H9 (cell line): ENCODE results near the gene PLEKHA8. TPM values are rescaled to one million over a fixed set of nuclear protein-coding genes. Genes with fewer than 3 reads are reported as not detected.

Source experiments
- DNase-seq: peaks from one replicate; pipeline ENCODE4 v3.0.0-alpha.2; 2017
- H2AFZ ChIP-seq: one replicate; pipeline ENCODE4 v1.6.1; 2013; ENCODE audit warnings: mild to moderate bottlenecking, low read length, control low read depth, moderate library complexity
- H2AK5ac ChIP-seq: 2 replicates; pipeline ENCODE4 v1.6.1; 2013; ENCODE audit warnings: low read length, control low read depth, mixed read lengths; ENCODE audit not compliant: insufficient read length
- H2BK120ac ChIP-seq: one replicate; pipeline ENCODE4 v1.6.1; 2013; ENCODE audit warnings: low read depth, mild to moderate bottlenecking, low read length, control low read depth, inconsistent platforms; ENCODE audit not compliant: poor library complexity, severe bottlenecking
- H2BK12ac ChIP-seq: 2 replicates; pipeline ENCODE4 v1.6.1; 2013; ENCODE audit warnings: low read length, control low read depth, mixed read lengths, low read depth; ENCODE audit not compliant: insufficient read length
- H2BK15ac ChIP-seq: 2 replicates; pipeline ENCODE4 v1.6.1; 2013; ENCODE audit warnings: low read depth, low read length, control low read depth
- H2BK20ac ChIP-seq: one replicate; pipeline ENCODE4 v1.6.1; 2013; ENCODE audit warnings: low read depth, mild to moderate bottlenecking, low read length, control low read depth, inconsistent platforms; ENCODE audit not compliant: poor library complexity, severe bottlenecking
- H2BK5ac ChIP-seq: 2 replicates; pipeline ENCODE4 v1.6.1; 2013; ENCODE audit warnings: low read length, control low read depth, mixed read lengths; ENCODE audit not compliant: insufficient read length
- H3K14ac ChIP-seq: 2 replicates; pipeline ENCODE4 v1.6.1; 2013; ENCODE audit warnings: low read length, control low read depth; ENCODE audit not compliant: insufficient read depth
- H3K18ac ChIP-seq: 2 replicates; pipeline ENCODE4 v1.6.1; 2013; ENCODE audit warnings: low read depth, mild to moderate bottlenecking, mixed read lengths, low read length, control low read depth; ENCODE audit not compliant: insufficient read length
- H3K23ac ChIP-seq: 2 replicates; pipeline ENCODE4 v1.6.1; 2013; ENCODE audit warnings: low read length, control low read depth, mixed read lengths, low read depth; ENCODE audit not compliant: insufficient read length
- H3K23me2 ChIP-seq: 2 replicates; pipeline ENCODE4 v1.6.1; 2013; ENCODE audit warnings: low read depth, mild to moderate bottlenecking, mixed read lengths, low read length, control low read depth; ENCODE audit not compliant: insufficient read length, poor library complexity, severe bottlenecking
- H3K27ac ChIP-seq: 2 replicates; pipeline ENCODE4 v1.5.1; 2013; ENCODE audit warnings: low read length, control low read depth, mixed read lengths, low read depth; ENCODE audit not compliant: insufficient read length
- H3K27me3 ChIP-seq: 2 replicates; pipeline ENCODE4 v1.6.1; 2013; ENCODE audit warnings: low read length, control low read depth, inconsistent platforms; ENCODE audit not compliant: insufficient read depth
- H3K4ac ChIP-seq: 2 replicates; pipeline ENCODE4 v1.6.1; 2013; ENCODE audit warnings: low read depth, mild to moderate bottlenecking, control low read depth, inconsistent platforms, low read length, moderate library complexity
- H3K4me1 ChIP-seq: 2 replicates; pipeline ENCODE4 v1.6.1; 2013; ENCODE audit warnings: low read length, control low read depth, inconsistent platforms; ENCODE audit not compliant: insufficient read depth
- H3K4me2 ChIP-seq: 2 replicates; pipeline ENCODE4 v1.6.1; 2013; ENCODE audit warnings: low read length, control low read depth, mixed read lengths; ENCODE audit not compliant: insufficient read length, insufficient read depth
- H3K56ac ChIP-seq: 2 replicates; pipeline ENCODE4 v1.6.1; 2013; ENCODE audit warnings: low read depth, mild to moderate bottlenecking, mixed read lengths, low read length, control low read depth; ENCODE audit not compliant: insufficient read length
- H3K79me1 ChIP-seq: 2 replicates; pipeline ENCODE4 v1.6.1; 2013; ENCODE audit warnings: low read depth, mild to moderate bottlenecking, moderate library complexity, low read length, control low read depth, inconsistent platforms; ENCODE audit not compliant: insufficient read depth, poor library complexity, severe bottlenecking
- H3K79me2 ChIP-seq: 2 replicates; pipeline ENCODE4 v1.6.1; 2013; ENCODE audit warnings: low read length, control low read depth, inconsistent platforms; ENCODE audit not compliant: insufficient read depth
- H3K9ac ChIP-seq: 2 replicates; pipeline ENCODE4 v1.6.1; 2013; ENCODE audit warnings: low read length, control low read depth, mixed read lengths; ENCODE audit not compliant: insufficient read length; ENCODE audit errors: extremely low read depth
- H3K9me3 ChIP-seq: one replicate; pipeline ENCODE4 v1.6.1; 2013; ENCODE audit warnings: low read depth, low read length, inconsistent platforms; ENCODE audit not compliant: control insufficient read depth
- H3T11ph ChIP-seq: one replicate; pipeline ENCODE4 v1.6.1; 2013; ENCODE audit warnings: mild to moderate bottlenecking, low read length, control low read depth, inconsistent platforms
- H4K20me1 ChIP-seq: one replicate; pipeline ENCODE4 v1.6.1; 2013; ENCODE audit not compliant: control insufficient read depth, insufficient read length, insufficient read depth
- H4K5ac ChIP-seq: 2 replicates; pipeline ENCODE4 v1.6.1; 2013; ENCODE audit warnings: low read depth, mild to moderate bottlenecking, mixed read lengths, low read length, control low read depth; ENCODE audit not compliant: insufficient read length
- H4K8ac ChIP-seq: replicated peaks from 2 replicates; pipeline ENCODE4 v1.6.1; 2013; ENCODE audit warnings: low read length, control low read depth, mixed read lengths, low read depth; ENCODE audit not compliant: insufficient read length
- H4K91ac ChIP-seq: 2 replicates; pipeline ENCODE4 v1.6.1; 2013; ENCODE audit warnings: low read depth, mild to moderate bottlenecking, moderate library complexity, mixed read lengths, low read length, control low read depth; ENCODE audit not compliant: insufficient read length
- H3K27ac Mint-ChIP-seq, 3 experiments: 2 replicates in 2 of 3; 3 replicates in 1 of 3; pipeline ENCODE4 v1.8.0; 2020 to 2021; ENCODE audit warnings: mixed read lengths in 3 of 3, mild to moderate bottlenecking in 1 of 3, moderate library complexity in 1 of 3
- H3K27me3 Mint-ChIP-seq: 2 replicates; pipeline ENCODE4 v1.8.0; 2021; ENCODE audit warnings: low read depth, mild to moderate bottlenecking, moderate library complexity, mixed read lengths
- H3K36me3 Mint-ChIP-seq, 3 experiments: 2 replicates in 2 of 3; 3 replicates in 1 of 3; pipeline ENCODE4 v1.8.0; 2020 to 2021; ENCODE audit warnings: low read depth in 3 of 3, mixed read lengths in 3 of 3; ENCODE audit not compliant: insufficient read depth in 1 of 3
- H3K4me1 Mint-ChIP-seq, 2 experiments: 2 replicates each; pipeline ENCODE4 v1.8.0; 2020; ENCODE audit warnings: mixed read lengths in 2 of 2
- H3K4me3 Mint-ChIP-seq, 2 experiments: 2 replicates in 1 of 2; 3 replicates in 1 of 2; pipeline ENCODE4 v1.8.0; 2020 to 2021; ENCODE audit warnings: mild to moderate bottlenecking in 2 of 2, mixed read lengths in 2 of 2, moderate library complexity in 1 of 2
- H3K9me3 Mint-ChIP-seq, 2 experiments: 2 replicates in 1 of 2; 3 replicates in 1 of 2; pipeline ENCODE4 v1.8.0; 2020; ENCODE audit warnings: mild to moderate bottlenecking in 2 of 2, mixed read lengths in 2 of 2, moderate library complexity in 1 of 2
- WGBS: extraction: QIAGEN DNeasy Blood & Tissue Kit; methylation state at CpG from one replicate; pipeline ENCODE4 v1.1.7; 2013; ENCODE audit warnings: missing lambda C conversion rate, low lambda C conversion rate, mixed read lengths; ENCODE audit not compliant: insufficient read length; ENCODE audit errors: extremely low coverage; 5-methylcytosine and 5-hydroxymethylcytosine counted together
- total RNA-seq: library from RNA; stranded (reverse); gene quantifications from 2 replicates; pipeline ENCODE4 v1.2.1, GENCODE V29; 2021
- TF ChIP-seq, protein P1 (sequence below): fragments of 200-600 bp; sonication (generic); conservative IDR thresholded peaks from 3 replicates; pipeline ENCODE4 v1.8.0; 2021; ENCODE audit warnings: antibody characterized with exemption, mild to moderate bottlenecking

The PLEKHA8 gene
- total RNA-seq, 1 experiment from 2014 or later, result 37.0 TPM

DNA sequence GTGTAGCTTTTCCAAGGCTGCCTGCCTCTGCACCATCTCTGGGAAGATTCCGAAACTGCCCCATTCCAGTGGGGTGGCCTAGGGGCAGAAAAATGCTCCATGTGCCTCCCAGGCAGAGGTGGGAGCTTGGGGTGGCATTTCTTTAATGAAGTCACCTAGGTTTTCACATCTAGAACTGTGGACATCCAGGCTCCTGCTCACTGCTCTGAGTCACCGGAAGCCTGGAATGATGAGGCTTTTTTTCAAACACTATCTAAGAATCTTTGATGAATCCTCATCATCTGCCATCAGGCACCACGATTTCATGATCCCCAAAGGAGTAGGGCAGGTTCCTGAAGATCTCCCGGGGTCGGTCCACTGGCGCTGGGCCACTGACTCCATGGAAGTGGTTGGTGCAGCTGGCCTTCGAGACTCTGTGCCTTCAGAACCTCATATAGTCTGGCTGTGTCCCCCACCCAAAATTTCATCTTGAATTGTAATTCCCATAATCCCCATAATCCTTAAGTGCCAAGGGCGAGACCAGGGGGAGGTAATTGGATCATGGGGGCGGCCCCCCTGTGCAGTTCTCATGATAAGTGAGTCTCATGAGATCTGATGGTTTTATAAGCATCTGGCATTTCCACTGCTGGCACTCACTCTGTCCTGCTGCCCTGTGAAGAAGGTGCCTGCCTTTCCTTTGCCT is 143.7 kb downstream of the PLEKHA8 start:
- Histone ChIP-seq H2AK5ac (no peak overlapping the region), H3K18ac (no peak overlapping the region), H3K4ac (no peak overlapping the region), H3K9ac (no peak overlapping the region), H3K9me3 (no peaks in the 10 kb centered on the region), H3K27ac (no peak overlapping the region), H4K8ac (no peak overlapping the region), H3K23me2 (no peaks in the 10 kb centered on the region), H4K91ac (no peak overlapping the region), H2BK5ac (no peak overlapping the region), H3T11ph (no peak overlapping the region), H3K79me1 (no peaks in the 10 kb centered on the region), H3K4me1 (peaks cover 2% of the 10 kb centered on the region; the same call in 1 of the 2 replicates), H3K23ac (no peak overlapping the region), H3K56ac (no peak overlapping the region), H2AFZ (no peak overlapping the region), H2BK15ac (no peak overlapping the region), H3K14ac (no peak overlapping the region), H2BK20ac (no peak overlapping the region), H3K4me2 (no peak overlapping the region), H3K27me3 (no peaks in the 10 kb centered on the region; the same call in 1 of the 2 replicates), H4K5ac (no peak overlapping the region), H3K79me2 (no peaks in the 10 kb centered on the region), H2BK120ac (no peak overlapping the region), H2BK12ac (no peak overlapping the region), H4K20me1 (no peaks in the 10 kb centered on the region)
- H3K9me3 Mint-ChIP-seq, result no peaks in the 10 kb centered on the region
- no CpG with 5 or more reads among the region's 9 CpGs for WGBS
- TF ChIP-seq, protein P1, sequence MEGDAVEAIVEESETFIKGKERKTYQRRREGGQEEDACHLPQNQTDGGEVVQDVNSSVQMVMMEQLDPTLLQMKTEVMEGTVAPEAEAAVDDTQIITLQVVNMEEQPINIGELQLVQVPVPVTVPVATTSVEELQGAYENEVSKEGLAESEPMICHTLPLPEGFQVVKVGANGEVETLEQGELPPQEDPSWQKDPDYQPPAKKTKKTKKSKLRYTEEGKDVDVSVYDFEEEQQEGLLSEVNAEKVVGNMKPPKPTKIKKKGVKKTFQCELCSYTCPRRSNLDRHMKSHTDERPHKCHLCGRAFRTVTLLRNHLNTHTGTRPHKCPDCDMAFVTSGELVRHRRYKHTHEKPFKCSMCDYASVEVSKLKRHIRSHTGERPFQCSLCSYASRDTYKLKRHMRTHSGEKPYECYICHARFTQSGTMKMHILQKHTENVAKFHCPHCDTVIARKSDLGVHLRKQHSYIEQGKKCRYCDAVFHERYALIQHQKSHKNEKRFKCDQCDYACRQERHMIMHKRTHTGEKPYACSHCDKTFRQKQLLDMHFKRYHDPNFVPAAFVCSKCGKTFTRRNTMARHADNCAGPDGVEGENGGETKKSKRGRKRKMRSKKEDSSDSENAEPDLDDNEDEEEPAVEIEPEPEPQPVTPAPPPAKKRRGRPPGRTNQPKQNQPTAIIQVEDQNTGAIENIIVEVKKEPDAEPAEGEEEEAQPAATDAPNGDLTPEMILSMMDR, result no peak
- no peak overlapping the region for H3K4me3 Mint-ChIP-seq
- H3K36me3 Mint-ChIP-seq, result no peaks in the 10 kb centered on the region; a peak in 1 of 7 replicates
- DNase-seq, result no peak
- H3K27ac Mint-ChIP-seq, result no peak overlapping the region
- H3K4me1 Mint-ChIP-seq, result peaks cover 41 to 44% of the 10 kb centered on the region in 2 experiments
- peaks cover 36% of the 10 kb centered on the region for H3K27me3 Mint-ChIP-seq
